Renal cortical epithelial cell (primary cell): ENCODE data around the gene LSAMP. TPM values are rescaled to one million over a fixed set of nuclear protein-coding genes. Genes with fewer than 3 reads are reported as not detected.
A peak's percentile ranks its signal among the peaks of the same experiment; 100 is the strongest.

ENCODE experiments used
- DNase-seq: peaks from one replicate; pipeline ENCODE4 v3.0.0-alpha.2; 2011; ENCODE audit warnings: low read depth
- total RNA-seq: library from RNA; depleted of rRNA; stranded (reverse); fragments of >200 nt; gene quantifications from 2 replicates; pipeline ENCODE4 v1.2.3, GENCODE V29; 2014

The LSAMP gene
- total RNA-seq, 1 donor from 2014 or later = 0.55 TPM

DNA sequence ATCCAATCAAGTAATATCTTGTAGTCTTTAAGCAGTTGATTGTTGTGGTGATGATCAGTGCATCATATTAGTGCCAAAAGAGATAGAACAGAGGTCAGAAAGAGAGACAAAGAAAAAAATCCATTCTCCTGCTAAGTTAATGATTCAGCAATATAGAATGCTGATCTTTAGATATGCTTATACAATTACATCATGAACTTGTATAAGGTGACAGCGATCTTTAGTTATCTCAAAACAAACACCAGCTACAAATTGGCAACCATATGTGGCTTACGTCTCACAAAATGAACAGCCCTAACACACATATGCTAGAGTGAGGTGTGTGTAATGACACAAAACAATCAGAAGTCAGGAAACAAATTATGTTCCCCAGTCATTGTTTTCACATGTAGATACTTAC is 12.5 kb downstream of the LSAMP start:
- no peak for DNase-seq

DNA sequence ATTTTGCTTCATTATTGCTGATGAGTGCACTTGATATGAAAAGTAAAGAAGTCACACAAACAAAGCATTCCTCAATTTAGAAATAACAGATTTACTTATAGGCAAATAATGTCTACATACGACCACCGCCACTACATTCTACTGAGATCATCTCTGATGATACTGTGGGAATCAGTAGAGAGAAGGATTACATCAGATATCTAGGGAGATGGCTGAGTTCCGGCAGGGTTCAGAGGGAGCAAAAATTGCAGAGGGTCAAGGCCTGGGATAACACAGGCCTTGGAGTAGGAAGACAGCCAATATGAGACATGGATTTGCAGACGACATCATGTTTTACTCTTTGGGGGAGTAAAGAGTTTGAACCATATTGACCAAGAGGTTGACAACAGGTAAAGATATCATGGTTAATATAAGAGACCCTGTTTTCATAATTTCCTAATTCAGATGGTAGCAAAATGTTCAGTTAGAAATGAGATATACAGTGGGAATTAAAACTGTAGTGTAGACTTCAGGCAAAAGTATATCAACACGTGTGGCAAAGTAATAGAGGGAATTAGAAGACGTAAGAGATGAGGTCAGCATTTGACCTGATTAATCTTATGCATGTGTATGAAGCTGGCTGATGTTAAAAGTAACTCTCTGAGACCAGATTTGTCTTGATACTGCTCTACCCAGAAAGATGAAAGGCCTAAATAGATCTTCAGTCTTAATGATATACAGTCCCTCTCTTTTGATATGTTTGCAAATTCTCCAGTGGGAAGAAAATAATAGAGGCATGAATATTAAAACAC is 15.6 kb downstream of the LSAMP start:
- DNase-seq = no peak

DNA sequence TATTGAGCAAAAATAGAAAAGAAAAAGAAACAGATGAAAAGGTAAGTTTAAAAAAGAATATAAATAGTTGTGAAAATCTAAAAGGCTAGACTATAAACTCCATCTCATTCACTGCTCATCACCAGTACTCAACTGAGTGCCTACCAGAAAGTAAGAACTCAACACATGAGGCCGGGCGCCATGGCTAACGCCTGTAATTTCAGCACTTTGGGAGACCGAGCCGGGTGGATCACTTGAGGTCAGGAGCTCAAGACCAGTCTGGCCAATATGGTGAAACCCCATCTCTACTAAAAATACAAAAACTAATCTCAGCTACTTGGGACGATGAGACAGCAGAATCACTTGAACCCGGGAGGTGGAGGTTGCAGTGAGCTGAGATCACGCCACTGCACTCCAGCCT is 19.3 kb downstream of the LSAMP start:
- no peak for DNase-seq

DNA sequence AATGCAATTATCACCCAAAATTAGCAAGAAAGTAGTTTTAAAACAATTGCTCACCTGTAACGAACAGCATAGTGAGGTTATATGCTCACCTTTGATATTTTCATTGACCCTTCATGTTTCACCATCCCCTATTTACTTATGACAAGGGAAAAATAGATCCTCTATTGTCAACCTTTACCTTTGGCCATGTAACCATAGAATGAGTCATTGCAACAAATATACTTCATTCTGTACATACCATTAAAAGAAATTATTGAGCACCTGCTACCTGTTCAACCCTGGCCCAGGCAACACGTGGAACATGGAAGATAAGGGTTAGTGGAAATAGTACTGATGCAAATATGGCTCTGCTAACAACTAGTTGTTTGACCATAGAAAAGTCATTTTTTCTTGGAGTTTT is 20.2 kb downstream of the LSAMP start:
- no peak for DNase-seq

DNA sequence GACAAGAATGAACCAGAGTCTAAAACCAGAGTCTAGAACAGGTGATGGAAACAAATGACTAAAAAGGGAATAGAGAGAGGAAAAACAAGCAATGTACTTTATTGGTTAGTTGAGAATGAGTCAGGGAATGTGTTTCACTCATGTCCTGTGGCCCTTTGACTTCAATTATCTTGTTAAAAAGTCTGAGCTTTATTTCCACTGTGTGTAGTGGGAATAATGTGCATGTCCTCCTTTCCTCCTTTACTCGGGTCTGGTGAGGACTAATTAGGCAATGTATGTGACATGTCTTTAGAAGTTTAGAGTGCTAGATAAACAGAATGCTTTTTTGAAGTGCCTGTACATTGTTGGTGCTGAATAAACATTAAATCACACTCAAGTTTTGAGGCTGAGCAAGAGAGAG is 21.3 kb downstream of the LSAMP start:
- DNase-seq = no peak

DNA sequence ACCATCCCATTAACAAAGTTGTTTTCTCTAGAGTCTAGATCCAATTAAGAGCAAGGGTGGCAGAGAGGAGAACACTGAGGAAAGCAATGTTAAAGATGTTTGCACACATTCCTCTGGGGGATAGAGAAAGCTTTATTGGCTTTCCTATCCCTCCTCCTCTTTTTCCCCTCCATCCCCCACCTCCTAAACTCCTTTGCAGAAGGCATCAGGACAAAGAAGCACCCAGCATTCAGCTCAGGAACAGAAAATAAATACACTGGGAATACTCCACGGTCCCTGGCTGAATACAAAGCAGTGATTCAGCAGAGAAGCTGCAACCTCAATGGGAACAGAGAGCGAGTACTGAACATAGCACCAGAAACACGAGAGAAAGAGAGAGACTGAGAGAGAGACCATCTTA is 21.9 kb downstream of the LSAMP start:
- no peak for DNase-seq

DNA sequence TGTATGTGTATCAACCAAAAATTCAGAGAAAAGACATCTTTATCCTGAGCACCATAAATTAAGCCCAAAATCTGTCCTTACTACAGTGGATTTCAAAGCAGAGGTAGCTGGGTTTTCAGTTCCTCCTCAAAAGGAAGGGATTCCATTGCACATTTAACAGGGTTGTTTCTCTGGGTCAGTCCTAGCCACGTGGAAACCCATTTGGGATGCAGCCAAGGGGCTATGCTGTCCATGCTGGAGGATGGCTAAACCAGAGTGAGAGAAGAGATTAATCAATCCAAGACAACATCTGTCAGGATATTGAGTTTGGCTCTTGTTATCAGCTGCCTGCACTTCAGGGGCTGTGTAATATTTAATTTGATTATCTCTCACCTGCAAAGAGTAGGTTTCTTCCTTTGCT is 28.1 kb downstream of the LSAMP start:
- DNase-seq = no peak

DNA sequence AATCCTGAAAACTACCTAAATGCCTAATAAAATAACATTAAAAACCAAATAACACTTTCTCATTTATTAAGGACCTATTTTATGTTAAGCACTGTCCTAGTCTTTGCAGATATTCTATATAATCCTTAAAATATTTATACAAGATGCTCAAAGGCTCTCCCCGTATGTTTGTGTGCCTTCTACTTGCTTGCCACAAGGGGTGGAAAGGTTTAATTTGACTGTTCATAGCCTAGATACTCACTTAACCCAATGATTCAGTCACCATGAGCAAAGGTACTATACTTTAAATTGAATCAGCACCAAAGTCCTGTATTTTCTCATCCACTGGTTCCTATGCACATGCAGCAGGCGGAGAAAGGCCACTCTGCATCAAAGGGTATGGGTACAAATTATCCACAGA is 32.0 kb downstream of the LSAMP start:
- no peak for DNase-seq

DNA sequence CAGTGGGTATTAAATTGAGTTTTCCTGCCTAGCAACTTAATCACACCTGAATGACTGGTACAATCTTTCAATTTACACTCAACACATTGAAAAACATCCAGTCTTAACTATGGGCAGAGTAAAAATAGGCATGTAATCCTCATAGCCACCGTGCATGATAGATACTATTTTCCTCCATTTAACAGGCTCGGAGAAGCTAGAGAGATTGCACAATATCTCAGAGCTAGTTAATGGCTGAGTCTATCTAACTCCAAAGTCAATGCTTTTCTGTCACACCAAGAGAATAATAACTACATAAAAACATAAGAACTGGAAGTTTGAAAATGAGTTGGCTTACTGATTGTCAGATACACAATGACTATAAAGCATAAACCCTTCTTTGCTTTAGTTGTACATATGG is 36.8 kb downstream of the LSAMP start:
- no peak for DNase-seq

DNA sequence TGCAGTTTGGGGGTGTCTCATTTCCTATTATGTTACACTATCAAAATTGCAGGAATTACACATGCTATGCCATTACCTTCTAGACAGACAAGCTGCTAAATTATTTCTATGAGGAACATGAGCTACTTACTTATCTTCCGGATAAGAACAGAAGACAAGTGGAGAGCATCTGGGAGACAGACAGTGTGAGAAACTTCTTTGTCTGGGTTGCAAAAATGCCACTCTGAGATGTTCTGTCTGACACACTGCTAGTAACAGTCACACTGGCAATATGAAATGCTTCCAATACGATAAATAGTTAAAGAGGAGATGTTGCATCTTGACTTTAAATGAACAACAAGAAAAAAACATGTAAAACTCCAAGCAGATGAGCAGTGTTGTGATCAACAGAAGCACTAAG is 40.1 kb downstream of the LSAMP start:
- DNase-seq = no peak

DNA sequence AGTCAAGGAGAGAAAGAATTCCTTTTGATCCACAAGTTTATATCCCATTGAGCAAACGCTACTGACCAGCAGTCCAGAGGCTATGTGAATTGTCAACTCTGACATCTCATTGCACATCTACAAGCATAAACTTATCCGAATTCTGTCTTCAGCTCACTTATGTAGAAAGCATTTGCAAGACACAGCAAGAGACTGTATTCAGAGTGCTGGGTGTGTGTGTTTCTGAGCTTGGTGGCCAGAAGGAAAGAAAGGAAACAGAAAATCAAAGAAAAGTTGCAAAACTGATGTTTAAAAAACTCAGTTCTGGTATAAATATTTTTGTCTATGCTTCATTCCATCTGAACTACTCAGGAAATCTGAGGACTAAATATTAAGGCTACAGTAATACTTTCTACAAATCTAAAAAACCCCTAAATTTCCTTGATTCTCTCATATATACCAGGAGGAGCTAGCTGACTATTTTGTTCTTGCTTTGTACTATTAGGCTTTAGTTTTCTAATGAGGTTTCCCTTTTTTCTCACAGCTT is 45.5 kb downstream of the LSAMP start:
- no peak for DNase-seq

DNA sequence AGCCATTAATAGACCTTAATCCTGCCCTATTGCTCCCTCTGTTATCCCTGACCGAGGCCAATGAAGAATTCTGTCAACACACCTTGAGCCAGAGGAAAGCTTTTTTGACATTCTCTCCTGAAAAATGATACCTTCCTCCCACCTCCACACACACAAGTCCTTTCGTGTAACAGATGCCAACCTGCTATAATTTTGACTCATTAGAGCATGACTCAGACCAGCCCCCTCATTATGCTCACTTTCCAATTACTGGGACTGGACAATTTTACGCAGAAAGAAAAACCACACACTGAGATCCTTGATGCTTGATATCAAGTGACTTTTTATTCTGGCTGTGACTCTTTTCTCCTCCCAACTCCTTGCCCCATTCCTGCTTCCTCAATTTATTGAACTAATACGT is 50.9 kb downstream of the LSAMP start:
- peak; percentile 3 for DNase-seq

DNA sequence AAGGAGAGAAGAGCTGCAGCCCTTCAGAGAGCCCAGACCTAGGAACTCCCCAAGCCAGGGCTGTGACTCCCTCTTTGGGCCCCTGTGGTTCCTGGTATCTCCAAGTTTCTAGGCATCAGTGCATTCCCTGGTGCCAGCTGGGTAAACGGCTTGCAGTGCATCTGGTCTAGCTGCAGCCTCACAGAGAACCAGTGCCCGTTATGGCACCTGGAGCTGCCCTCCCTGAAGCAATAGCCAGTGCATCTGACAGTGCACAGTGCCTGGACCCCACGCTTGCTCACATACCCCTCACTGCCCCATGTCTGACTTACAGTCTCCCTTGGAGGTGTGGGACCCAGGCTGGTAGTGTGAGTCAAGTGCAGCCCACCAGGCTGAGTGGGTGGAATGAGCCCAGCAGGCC is 52.1 kb downstream of the LSAMP start:
- no peak for DNase-seq

DNA sequence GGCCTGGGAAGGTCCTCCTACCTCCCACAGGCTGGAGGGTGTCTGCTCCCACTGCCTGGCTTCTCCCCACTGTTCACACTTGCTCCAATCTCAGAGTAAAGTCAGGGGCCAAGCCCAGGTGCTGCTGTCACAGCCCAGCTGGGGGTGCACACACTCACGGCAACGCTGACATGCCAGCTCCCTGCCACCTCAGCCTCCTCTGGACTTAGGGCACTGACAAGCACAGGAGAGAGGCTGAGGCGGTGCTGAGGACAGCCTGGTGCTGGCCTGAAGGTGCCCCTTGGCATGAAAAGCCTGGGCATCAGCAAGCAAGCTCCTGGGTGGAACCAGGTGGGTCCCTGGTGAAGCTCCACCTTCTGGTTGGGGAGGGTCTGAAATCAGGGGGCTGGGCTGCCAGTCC is 53.0 kb downstream of the LSAMP start:
- no peak for DNase-seq

DNA sequence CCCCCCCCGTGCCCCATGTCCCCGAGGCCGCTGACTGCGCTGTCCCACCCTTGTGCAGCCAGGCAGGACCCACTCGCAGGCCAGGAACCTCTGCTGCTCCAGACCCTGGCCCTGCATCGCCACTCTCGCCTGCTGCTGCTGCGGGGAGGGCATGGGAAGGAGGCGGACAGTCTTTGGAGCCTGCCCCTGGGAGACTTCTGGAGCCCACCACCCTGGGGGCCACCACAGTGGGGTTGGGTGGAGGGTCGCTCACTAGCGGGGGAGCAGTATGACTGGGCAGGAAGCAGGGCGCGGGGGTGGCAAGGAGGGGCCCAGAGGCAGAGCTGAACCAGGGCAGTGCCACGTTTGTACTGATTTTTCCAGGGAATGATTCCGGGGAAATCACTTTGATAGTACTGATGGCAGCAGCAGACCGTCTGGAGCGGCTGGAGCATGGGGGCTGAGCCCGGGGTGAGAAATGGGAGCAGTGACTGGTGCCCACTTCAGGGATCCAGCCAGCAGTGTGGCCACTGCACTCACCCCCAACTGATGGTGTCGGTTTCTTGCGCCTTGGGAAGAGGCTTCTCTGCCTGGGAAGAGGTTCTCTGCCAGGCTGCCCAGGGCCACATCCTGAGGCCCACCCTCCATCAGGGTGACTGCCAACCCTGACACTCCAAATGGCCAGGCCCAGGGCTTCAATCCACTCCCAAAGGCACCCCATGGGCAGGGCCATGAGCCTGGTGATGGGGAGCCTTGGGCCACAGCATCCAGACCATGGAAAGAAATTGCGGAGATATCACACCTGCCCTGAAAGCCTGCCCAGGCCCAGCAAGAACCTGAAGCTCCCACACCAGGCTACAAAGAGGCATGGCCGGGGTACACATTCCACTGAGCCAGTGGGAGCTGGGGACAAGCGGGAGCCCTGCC is 53.7 kb downstream of the LSAMP start:
- no peak for DNase-seq

DNA sequence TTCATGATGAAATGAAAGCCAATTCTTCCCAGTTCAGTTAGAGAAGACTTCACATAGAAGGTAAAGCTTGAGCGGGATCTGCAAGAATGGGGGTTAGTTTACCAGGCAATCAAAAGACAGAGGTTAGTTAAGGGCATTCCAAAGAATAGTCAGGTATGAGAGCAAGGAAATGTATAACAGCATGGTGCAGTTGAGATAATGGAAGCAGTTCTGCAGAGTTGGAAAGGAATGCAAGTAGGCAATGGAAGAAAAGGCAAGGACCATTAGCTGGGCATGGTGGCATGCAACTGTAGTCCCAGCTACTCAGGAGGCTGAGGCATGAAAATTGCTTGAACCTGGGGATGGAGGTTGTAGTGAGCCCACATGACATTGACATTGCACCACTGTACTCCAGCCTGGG is 55.0 kb downstream of the LSAMP start:
- no peak for DNase-seq

DNA sequence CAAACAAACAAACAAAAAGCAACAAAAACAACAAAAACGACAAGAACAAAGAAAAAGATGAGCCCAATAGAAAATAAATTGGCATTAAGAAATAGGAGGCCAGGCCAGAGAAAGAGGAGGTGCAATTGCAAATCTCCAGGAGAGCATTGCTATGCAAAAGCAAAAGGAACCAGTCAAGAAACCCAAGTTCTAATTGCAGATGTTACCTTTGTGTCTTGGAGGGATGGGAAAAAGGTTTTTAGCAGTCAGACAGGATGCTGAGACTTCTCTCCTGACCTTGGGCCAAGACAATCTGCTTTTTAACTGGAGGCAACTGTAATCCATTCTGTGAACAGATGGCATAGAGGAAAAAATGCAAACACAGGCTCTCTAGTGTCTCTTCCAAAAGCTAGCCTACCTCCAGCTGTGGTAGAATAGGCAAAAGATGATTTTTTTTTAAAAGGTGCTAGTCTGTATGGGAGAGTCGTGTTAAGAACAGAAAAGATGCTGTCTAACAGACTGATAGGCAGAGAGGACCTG is 56.4 kb downstream of the LSAMP start:
- no peak for DNase-seq

DNA sequence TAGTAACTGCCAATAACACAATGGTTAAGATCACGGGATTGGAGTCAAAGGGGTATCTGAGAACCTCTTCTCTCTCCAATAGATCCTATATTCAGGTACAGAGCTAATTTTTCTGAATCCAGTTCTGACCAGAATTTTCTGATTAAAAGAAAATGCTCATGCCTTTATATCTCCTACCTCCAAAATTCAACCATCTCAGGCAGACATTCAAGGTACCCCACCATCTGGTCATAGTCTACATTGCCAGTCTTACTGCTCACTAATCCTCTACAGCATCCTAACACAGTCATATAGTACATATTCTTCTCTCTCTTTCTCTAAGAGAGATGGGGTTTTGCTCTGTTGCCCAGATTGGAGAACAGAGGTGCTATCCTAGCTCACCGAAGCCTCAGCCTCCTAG is 59.1 kb downstream of the LSAMP start:
- no peak for DNase-seq

DNA sequence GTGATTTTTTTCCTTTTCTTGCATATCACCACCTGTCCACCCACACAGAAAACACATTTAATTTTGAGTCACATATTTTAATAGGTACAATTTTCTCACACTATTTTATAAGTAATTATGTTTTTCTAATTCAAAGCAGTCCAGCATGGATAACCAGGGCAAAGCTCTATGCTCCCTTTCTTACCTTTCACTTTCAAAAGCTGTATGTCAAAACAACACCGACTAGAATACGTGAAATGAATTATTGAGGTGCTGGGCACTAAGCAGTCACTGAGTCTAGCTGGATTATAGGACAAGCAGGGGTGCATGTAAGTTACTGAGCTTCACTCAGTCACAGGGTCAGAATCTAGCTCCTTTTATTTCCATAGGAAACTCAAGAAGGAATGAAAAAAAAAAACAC is 60.6 kb downstream of the LSAMP start:
- DNase-seq = no peak

DNA sequence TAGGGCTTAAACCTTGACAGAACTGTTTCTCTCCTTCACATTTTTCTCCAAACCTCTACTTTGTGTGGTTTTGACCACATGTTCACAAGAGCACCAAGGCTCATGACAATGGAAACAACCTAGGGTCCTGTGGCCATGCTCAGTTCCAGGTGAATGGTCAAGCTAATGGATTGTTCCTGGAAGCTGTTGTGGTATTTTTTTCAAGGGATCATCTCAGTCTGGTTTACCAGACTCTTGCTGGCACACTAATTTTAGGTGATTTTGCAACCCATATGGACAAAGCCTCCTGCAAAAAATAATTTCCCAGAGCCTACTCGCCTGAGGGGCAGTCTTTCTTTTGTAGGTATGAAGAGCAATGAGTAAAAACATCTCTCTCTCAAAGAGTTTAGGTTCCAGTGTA is 67.2 kb downstream of the LSAMP start:
- peak; percentile 87 for DNase-seq

DNA sequence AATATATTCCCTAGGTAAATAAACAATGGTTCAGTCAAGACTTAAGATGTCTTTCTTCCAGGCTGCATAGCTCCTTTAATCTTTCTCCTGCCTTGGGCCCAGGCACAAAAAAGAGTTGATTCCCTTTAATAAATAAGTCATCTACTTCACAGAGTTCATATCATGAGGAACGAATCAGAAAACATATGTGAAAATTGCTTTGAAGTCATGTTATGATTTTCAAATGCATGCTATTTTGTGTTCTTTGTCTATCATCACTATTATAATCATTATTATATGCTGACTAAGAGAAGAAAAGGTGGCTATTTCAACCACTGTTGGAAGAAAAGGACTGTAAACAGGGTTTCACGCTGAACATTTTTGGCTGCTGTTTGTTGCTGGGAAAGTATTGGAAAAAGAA is 70.4 kb downstream of the LSAMP start:
- DNase-seq = no peak

DNA sequence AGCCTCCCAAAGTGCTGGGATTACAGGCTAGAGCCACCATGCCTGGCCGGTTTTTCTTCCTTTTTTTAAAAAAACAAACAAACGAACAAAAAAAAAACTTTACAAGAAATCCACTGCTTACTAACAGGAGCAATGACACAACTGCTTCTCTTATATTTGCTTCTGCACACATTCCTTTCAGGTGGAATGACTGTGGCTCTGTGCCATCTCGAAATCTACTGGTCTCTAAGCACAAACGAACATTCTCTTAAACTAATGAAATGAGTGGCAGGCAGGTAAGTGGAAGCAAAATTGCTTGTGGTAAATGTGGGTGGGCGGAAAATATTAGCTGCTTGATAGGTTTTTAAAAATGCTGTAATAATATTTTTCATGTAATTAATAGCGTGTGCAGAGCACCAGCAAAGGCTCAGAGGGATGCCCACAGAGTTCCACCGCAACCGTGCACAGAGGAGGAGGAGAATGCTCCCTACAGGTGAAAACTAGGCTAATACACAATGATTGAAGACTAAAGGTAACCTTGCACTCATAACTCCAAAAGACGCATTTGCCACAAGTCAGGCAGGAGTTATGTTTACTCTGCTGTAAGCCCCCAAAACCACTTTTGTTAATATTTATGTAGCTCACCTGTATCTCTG is 77.4 kb downstream of the LSAMP start:
- DNase-seq = peak; percentile 13
